GM04503 (cell line): Measurements from ENCODE around the gene BAIAP3.
"Not testable (repeated sequence)": the region's sequence is repeated elsewhere in the genome, so short reads cannot be mapped to it uniquely, and the experiment has no call there.

Experiments
- DNase-seq: peaks from one replicate; pipeline ENCODE4 v3.0.0-alpha.2; 2012; ENCODE audit warnings: low read depth

Gene BAIAP3

GRCh38 chr16:1318268-1318545 is 15.2 kb upstream of the BAIAP3 start:
- DNase-seq, result no peak

GRCh38 chr16:1319041-1319440 is 14.4 kb upstream of the BAIAP3 start:
- no peak for DNase-seq

GRCh38 chr16:1320097-1320496 is 13.3 kb upstream of the BAIAP3 start:
- DNase-seq, result no peak

- DNase-seq, result no peak
These were observed 12.7 kb upstream of the BAIAP3 start for GRCh38 chr16:1320658-1321240.

- DNase-seq, result no peak
These were observed 11.0 kb upstream of the BAIAP3 start for GRCh38 chr16:1322407-1322806.

- DNase-seq, result no peak
These were observed 9.9 kb upstream of the BAIAP3 start for GRCh38 chr16:1323296-1324239.

- DNase-seq, result no peak
These were observed 9.1 kb upstream of the BAIAP3 start for GRCh38 chr16:1324286-1324826.

- no peak for DNase-seq
These were observed 8.2 kb upstream of the BAIAP3 start for GRCh38 chr16:1325261-1325660.

GRCh38 chr16:1325673-1326371 is 7.6 kb upstream of the BAIAP3 start:
- DNase-seq, result no peak

GRCh38 chr16:1326391-1326790 is 7.1 kb upstream of the BAIAP3 start:
- no peak for DNase-seq

GRCh38 chr16:1326946-1327618 is 6.4 kb upstream of the BAIAP3 start:
- no peak for DNase-seq

GRCh38 chr16:1327619-1327947 is 5.9 kb upstream of the BAIAP3 start:
- no peak for DNase-seq

GRCh38 chr16:1328136-1328535 is 5.3 kb upstream of the BAIAP3 start:
- not testable (repeated sequence) for DNase-seq

GRCh38 chr16:1328961-1329360 is 4.5 kb upstream of the BAIAP3 start:
- DNase-seq, result not testable (repeated sequence)

GRCh38 chr16:1330260-1330914 is 3.1 kb upstream of the BAIAP3 start:
- no peak for DNase-seq

- no peak for DNase-seq
These were observed 2.3 kb upstream of the BAIAP3 start for GRCh38 chr16:1330931-1331711.

- no peak for DNase-seq
These were observed 1.5 kb upstream of the BAIAP3 start for GRCh38 chr16:1331712-1332617.

GRCh38 chr16:1332618-1333148 is 762 bp upstream of the BAIAP3 start:
- no peak for DNase-seq

- DNase-seq, result no peak
These were observed 632 bp downstream of the BAIAP3 start for GRCh38 chr16:1333854-1334700.
